Measurements from ENCODE around the gene GPRASP1.
"Not testable (repeated sequence)": the region's sequence is repeated elsewhere in the genome, so short reads cannot be mapped to it uniquely, and the experiment has no call there.

Gene GPRASP1

DNA sequence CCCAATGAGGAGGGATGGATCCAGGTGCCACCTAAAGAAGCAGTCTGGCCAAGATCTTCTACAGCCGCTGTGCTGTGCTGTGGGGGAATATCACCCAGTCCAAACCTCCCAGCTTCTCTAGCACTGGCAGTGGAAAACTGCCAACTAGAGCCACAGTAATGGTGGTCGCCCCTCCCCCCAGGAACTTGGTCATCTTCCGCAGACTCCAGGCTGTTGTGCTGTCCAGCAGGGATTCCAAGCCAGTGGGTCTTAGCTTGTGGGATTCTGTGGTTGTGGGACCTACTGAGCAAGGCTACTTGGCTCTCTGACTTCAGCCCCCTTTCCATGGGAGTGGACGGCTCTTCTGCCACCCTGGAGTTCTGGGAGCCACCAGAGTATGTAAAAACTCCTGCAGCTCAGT, 18.2 kb downstream of the GPRASP1 start:
- Histone ChIP-seq H3K79me2 (ENCODE audit: insufficient read depth, low read length) (no peaks in the 10 kb centered on the region), H3K9ac (ENCODE audit: low read depth, low read length) (no peak overlapping the region), H3K27me3 (ENCODE audit: insufficient read depth, low read length, poor library complexity) (no peaks in the 10 kb centered on the region), H3K27ac (ENCODE audit: low read length) (no peak overlapping the region), H3K4me2 (ENCODE audit: insufficient read depth, low read length) (no peak overlapping the region), H3K4me3 (ENCODE audit: low read depth in 1 of 2, low read length in 2 of 2) (no peak overlapping the region), H3K4me1 (ENCODE audit: insufficient read depth, low read length) (no peaks in the 10 kb centered on the region), H3K36me3 (ENCODE audit: insufficient read depth, low read length) (no peaks in the 10 kb centered on the region; the same call in 1 of the 2 replicates), H3K9me3 (ENCODE audit: insufficient read depth, low read length, severe bottlenecking) (no peaks in the 10 kb centered on the region), H2AFZ (ENCODE audit: low read depth, low read length) (no peak overlapping the region), H4K20me1 (ENCODE audit: insufficient read depth, low read length) (no peaks in the 10 kb centered on the region)
- no peak for TF ChIP-seq EZH2 (IDR thresholded peaks at IDR 0.05; ENCODE audit: borderline replicate concordance, low read depth, low read length, severe bottlenecking)
- TF ChIP-seq, protein P1, sequence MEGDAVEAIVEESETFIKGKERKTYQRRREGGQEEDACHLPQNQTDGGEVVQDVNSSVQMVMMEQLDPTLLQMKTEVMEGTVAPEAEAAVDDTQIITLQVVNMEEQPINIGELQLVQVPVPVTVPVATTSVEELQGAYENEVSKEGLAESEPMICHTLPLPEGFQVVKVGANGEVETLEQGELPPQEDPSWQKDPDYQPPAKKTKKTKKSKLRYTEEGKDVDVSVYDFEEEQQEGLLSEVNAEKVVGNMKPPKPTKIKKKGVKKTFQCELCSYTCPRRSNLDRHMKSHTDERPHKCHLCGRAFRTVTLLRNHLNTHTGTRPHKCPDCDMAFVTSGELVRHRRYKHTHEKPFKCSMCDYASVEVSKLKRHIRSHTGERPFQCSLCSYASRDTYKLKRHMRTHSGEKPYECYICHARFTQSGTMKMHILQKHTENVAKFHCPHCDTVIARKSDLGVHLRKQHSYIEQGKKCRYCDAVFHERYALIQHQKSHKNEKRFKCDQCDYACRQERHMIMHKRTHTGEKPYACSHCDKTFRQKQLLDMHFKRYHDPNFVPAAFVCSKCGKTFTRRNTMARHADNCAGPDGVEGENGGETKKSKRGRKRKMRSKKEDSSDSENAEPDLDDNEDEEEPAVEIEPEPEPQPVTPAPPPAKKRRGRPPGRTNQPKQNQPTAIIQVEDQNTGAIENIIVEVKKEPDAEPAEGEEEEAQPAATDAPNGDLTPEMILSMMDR (IDR thresholded peaks at IDR 0.05; ENCODE audit: borderline replicate concordance, extremely low read depth, low read length, poor library complexity, severe bottlenecking), result no peak
- DNase-seq (no peak), ATAC-seq (ENCODE audit: insufficient read depth, low read depth) (no peak)

DNA sequence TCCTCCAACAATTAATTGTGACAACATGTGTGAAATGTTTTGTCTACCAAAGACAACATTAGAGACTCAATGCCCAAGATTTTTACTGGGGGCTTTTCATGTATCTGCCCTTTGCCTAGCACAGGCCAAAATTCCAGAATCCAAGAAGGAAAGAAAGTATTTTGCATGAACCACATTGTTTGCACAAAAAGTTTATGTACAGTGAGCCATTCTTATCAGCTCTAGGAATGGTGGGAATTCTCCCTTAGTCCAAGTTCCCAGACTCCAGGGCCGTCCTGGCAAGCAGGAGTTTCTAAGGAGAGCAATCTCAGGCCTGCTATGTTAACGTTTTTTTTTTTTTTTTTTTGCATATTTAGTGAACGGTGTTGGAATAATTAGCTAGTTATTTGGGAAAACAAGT, 21.6 kb downstream of the GPRASP1 start:
- Histone ChIP-seq H3K4me1 (ENCODE audit: insufficient read depth, low read length) (no peaks in the 10 kb centered on the region), H3K4me3 (ENCODE audit: low read depth in 1 of 2, low read length in 2 of 2) (no peak overlapping the region), H3K9me3 (ENCODE audit: insufficient read depth, low read length, severe bottlenecking) (no peaks in the 10 kb centered on the region), H3K27me3 (ENCODE audit: insufficient read depth, low read length, poor library complexity) (no peaks in the 10 kb centered on the region), H2AFZ (ENCODE audit: low read depth, low read length) (no peak overlapping the region), H3K79me2 (ENCODE audit: insufficient read depth, low read length) (no peaks in the 10 kb centered on the region), H3K4me2 (ENCODE audit: insufficient read depth, low read length) (no peak overlapping the region), H4K20me1 (ENCODE audit: insufficient read depth, low read length) (no peaks in the 10 kb centered on the region), H3K9ac (ENCODE audit: low read depth, low read length) (no peak overlapping the region), H3K27ac (ENCODE audit: low read length) (no peak overlapping the region), H3K36me3 (ENCODE audit: insufficient read depth, low read length) (no peaks in the 10 kb centered on the region; the same call in 1 of the 2 replicates)
- TF ChIP-seq, protein P1 (IDR thresholded peaks at IDR 0.05; ENCODE audit: borderline replicate concordance, extremely low read depth, low read length, poor library complexity, severe bottlenecking), result no peak
- no peak for TF ChIP-seq EZH2 (IDR thresholded peaks at IDR 0.05; ENCODE audit: borderline replicate concordance, low read depth, low read length, severe bottlenecking)
- DNase-seq (no peak), ATAC-seq (ENCODE audit: insufficient read depth, low read depth) (no peak)

DNA sequence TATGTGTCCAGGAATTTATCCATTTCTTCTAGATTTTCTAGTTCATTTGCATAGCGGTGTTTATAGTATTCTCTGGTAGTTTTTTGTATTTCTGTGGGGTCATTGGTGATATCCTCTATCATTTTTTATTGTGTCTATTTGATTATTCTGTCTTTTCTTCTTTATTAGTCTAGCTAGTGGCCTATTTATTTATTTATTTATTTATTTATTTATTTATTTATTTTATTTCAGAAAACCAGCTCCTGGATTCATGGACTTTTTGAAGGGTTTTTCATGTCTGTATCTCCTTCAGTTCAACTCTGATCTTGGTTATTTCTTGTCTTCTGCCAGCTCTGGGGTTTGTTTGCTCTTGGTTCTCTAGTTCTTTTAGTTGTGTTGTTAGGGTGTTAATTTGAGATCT, 26.2 kb downstream of the GPRASP1 start:
- not testable (repeated sequence) for H2AFZ ChIP-seq (ENCODE audit: low read depth, low read length); H3K9ac ChIP-seq (ENCODE audit: low read depth, low read length); H3K27ac ChIP-seq (ENCODE audit: low read length); H4K20me1 ChIP-seq (ENCODE audit: insufficient read depth, low read length); H3K4me3 ChIP-seq (ENCODE audit: low read depth in 1 of 2, low read length in 2 of 2); H3K4me1 ChIP-seq (ENCODE audit: insufficient read depth, low read length); ATAC-seq (ENCODE audit: insufficient read depth, low read depth); H3K27me3 ChIP-seq (ENCODE audit: insufficient read depth, low read length, poor library complexity); H3K4me2 ChIP-seq (ENCODE audit: insufficient read depth, low read length); DNase-seq; H3K36me3 ChIP-seq (ENCODE audit: insufficient read depth, low read length); H3K9me3 ChIP-seq (ENCODE audit: insufficient read depth, low read length, severe bottlenecking); H3K79me2 ChIP-seq (ENCODE audit: insufficient read depth, low read length)

DNA sequence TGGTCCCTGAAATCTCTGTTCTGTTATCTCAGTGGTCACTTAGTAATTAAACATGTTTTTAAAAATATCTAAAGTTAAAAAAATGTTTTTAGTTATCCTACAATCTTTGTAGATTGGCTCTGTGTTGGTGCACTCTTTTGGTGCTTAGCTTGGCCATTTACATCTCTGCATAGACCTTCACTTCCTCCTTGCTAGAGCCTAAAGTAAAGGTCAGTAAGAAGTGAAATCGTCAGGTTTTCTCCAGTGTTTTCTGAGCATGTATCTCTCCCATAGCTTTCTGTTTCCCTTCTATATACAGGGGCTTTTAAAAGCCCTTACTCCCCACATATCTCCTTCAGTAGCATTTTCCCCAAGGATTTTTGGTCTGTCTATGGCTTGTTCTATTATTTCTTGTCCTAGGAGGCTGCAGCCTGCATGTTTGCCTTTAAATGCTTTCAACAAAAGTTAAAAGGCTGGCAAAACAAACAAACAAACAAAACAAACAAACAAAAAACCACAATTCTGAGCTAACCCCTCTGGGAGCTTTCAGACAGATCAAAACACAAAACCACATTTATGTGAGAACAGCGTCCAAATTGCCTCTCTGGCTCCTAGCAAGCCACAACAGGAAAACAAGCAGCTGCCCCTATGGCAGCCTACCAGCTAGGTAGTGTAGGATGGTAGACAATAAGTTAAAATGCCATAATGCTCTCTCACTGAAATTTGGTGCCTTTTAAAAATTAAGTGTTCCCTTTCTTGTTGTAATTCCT, 33.7 kb downstream of the GPRASP1 start:
- no peaks in the 10 kb centered on the region for H3K9me3 ChIP-seq (ENCODE audit: insufficient read depth, low read length, severe bottlenecking)
- H2AFZ ChIP-seq (ENCODE audit: low read depth, low read length), result no peak overlapping the region
- no peak overlapping the region for H3K27ac ChIP-seq (ENCODE audit: low read length)
- no peak overlapping the region for H3K9ac ChIP-seq (ENCODE audit: low read depth, low read length)
- no peaks in the 10 kb centered on the region for H3K36me3 ChIP-seq (ENCODE audit: insufficient read depth, low read length)
- no peaks in the 10 kb centered on the region for H3K79me2 ChIP-seq (ENCODE audit: insufficient read depth, low read length)
- no peaks in the 10 kb centered on the region for H4K20me1 ChIP-seq (ENCODE audit: insufficient read depth, low read length)
- H3K4me3 ChIP-seq (ENCODE audit: low read depth in 1 of 2, low read length in 2 of 2), result no peak overlapping the region
- TF ChIP-seq, protein P1 (IDR thresholded peaks at IDR 0.05; ENCODE audit: borderline replicate concordance, extremely low read depth, low read length, poor library complexity, severe bottlenecking), result no peak
- TF ChIP-seq EZH2 (IDR thresholded peaks at IDR 0.05; ENCODE audit: borderline replicate concordance, low read depth, low read length, severe bottlenecking), result no peak
- H3K4me2 ChIP-seq (ENCODE audit: insufficient read depth, low read length), result no peak overlapping the region
- DNase-seq (no peak), ATAC-seq (ENCODE audit: insufficient read depth, low read depth) (no peak; the same call in 2 of the 3 replicates)
- H3K4me1 ChIP-seq (ENCODE audit: insufficient read depth, low read length), result peaks cover 5% of the 10 kb centered on the region; the same call in 1 of the 2 replicates
- no peaks in the 10 kb centered on the region for H3K27me3 ChIP-seq (ENCODE audit: insufficient read depth, low read length, poor library complexity)
